HG03025 (cell line): ENCODE results near the gene KDM8.

Experiments used
- ATAC-seq: cut with Tn5 transposase; IDR thresholded peaks from one replicate; pipeline ENCODE4 v1.9.1; 2021; ENCODE audit warnings: mild to moderate bottlenecking, moderate library complexity; ENCODE audit not compliant: unreplicated experiment, low FRiP score

KDM8 gene

GRCh38 chr16:27214084-27214961, 11.0 kb downstream of the KDM8 start:
- ATAC-seq, result no peak

GRCh38 chr16:27215660-27216059, 12.3 kb downstream of the KDM8 start:
- ATAC-seq, result no peak

- ATAC-seq, result no peak
Observed at GRCh38 chr16:27216297-27216885, 13.1 kb downstream of the KDM8 start.

GRCh38 chr16:27217256-27217655, 13.9 kb downstream of the KDM8 start:
- ATAC-seq, result no peak

- ATAC-seq, result no peak
Observed at GRCh38 chr16:27218756-27219155, 15.4 kb downstream of the KDM8 start.

- no peak for ATAC-seq
Observed at GRCh38 chr16:27219161-27219560, 15.8 kb downstream of the KDM8 start.

GRCh38 chr16:27220120-27220519, 16.8 kb downstream of the KDM8 start:
- ATAC-seq, result no peak

- no peak for ATAC-seq
Observed at GRCh38 chr16:27220527-27220926, 17.2 kb downstream of the KDM8 start.

- no peak for ATAC-seq
Observed at GRCh38 chr16:27220991-27221390, 17.7 kb downstream of the KDM8 start.

- ATAC-seq, result no peak
Observed at GRCh38 chr16:27221576-27222248, 18.4 kb downstream of the KDM8 start.

GRCh38 chr16:27222249-27223225, 19.2 kb downstream of the KDM8 start:
- no peak for ATAC-seq

GRCh38 chr16:27223226-27223610, 19.9 kb downstream of the KDM8 start:
- no peak for ATAC-seq

- ATAC-seq, result no peak
Observed at GRCh38 chr16:27223701-27224100, 20.4 kb downstream of the KDM8 start.

- ATAC-seq, result no peak
Observed at GRCh38 chr16:27224271-27224737, 21.0 kb downstream of the KDM8 start.

- no peak for ATAC-seq
Observed at GRCh38 chr16:27224741-27225300, 21.5 kb downstream of the KDM8 start.

- ATAC-seq, result no peak
Observed at GRCh38 chr16:27225536-27226360, 22.4 kb downstream of the KDM8 start.

- no peak for ATAC-seq
Observed at GRCh38 chr16:27226476-27226875, 23.1 kb downstream of the KDM8 start.

GRCh38 chr16:27226976-27227705, 23.8 kb downstream of the KDM8 start:
- ATAC-seq, result no peak
